Hepatocyte (in vitro differentiated cells): ENCODE measurements around the gene ACD.

Experiments
- EZH2phosphoT487 ChIP-seq: fragments of 200-600 bp; sonication (generic); IDR thresholded peaks from one replicate; pipeline ENCODE4 v1.6.1; 2018; ENCODE audit warnings: antibody characterized with exemption, mild to moderate bottlenecking, low read depth, moderate library complexity; ENCODE audit not compliant: unreplicated experiment, severe bottlenecking
- TF ChIP-seq, protein P1 (sequence below): fragments of 200-600 bp; sonication (generic); IDR thresholded peaks from 2 replicates; pipeline ENCODE4 v1.5.1; 2016; ENCODE audit warnings: antibody characterized with exemption, mild to moderate bottlenecking; ENCODE audit not compliant: poor library complexity

DNA sequence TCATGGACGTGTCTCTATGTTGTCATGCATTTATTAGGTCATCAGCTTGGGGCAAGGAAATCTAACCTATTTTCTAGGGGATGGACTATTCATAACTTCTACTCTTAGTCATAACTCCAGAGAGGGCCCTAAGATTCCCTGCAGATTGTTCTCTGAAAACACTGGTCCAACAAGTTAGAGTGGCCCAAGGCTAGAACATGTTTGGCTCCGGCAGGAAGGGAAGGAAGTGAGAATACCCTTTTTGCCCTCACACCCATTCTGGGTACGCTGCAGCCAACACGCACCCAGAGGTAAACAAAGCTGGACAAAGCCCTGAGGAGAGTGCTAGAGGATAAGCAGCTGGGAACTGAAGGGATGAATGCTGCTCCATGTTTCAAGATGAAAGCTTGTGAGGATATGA lies 16.5 kb upstream of the ACD start:
- TF ChIP-seq, protein P1, sequence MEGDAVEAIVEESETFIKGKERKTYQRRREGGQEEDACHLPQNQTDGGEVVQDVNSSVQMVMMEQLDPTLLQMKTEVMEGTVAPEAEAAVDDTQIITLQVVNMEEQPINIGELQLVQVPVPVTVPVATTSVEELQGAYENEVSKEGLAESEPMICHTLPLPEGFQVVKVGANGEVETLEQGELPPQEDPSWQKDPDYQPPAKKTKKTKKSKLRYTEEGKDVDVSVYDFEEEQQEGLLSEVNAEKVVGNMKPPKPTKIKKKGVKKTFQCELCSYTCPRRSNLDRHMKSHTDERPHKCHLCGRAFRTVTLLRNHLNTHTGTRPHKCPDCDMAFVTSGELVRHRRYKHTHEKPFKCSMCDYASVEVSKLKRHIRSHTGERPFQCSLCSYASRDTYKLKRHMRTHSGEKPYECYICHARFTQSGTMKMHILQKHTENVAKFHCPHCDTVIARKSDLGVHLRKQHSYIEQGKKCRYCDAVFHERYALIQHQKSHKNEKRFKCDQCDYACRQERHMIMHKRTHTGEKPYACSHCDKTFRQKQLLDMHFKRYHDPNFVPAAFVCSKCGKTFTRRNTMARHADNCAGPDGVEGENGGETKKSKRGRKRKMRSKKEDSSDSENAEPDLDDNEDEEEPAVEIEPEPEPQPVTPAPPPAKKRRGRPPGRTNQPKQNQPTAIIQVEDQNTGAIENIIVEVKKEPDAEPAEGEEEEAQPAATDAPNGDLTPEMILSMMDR, result no peak
- no peak for TF ChIP-seq EZH2phosphoT487
